ENCODE data around the gene MPV17L2.
"Not testable (repeated sequence)": the region's sequence is repeated elsewhere in the genome, so short reads cannot be mapped to it uniquely, and the experiment has no call there.

Gene MPV17L2

DNA sequence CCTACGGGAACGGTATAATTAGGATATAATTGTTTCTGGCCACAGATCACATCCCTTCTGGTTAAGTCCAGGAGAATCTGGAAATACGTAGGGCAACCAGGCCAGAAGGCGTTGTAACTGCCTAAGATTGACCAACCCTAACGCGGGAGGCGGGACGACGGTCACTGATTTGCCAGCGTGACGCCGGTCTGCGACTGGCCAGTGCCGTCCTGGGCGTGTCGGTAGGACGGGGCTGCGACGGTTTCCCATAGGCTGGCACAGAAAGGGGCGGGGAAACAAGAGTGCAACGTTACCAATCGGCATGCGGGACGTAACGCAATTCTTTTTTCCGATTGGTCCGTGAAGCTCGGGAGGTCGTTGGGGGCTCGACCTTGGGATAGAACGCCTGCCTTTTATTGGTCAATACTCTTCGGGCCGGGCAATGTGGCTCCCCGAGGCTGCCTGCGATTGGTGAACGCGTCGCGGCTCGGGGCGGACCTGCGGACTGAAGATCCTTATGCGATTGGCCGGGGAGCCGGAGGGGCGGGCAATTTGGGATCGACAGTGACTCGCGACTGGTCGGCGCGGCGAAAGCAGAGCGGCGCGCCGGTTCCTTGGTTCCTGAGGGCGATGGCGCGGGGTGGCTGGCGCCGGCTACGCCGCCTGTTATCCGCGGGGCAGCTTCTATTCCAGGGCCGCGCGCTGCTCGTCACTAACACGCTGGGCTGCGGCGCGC, at the start of gene MPV17L2:
MPV17L2 (plus strand) TSS at position 546 of the 715 bp plus-strand sequence; CDS start at position 610, 64 bp downstream.
- peak; percentile 99 for DNase-seq

DNA sequence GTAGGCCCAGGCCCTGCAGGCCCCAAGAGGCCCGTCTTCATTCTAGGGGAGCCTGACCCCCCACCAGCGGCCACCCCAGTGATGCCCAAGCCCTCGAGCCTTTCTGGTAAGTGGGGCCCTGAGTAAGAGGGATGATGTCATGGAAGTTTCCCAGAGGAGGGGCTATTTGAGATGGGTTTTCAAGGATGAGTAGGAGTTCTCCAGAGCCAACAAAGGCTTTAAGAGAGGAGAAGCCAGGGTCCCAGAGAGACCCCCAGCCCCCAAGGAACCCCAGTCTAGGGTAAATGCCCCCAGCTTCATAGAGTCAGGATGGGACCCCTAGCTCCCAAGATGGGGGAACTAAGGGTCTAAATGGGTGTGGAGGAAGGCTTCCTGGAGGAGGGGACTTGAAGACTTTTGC, 49.1 kb upstream of the MPV17L2 start:
- DNase-seq = no peak

- DNase-seq = no peak
Measured at GRCh38 chr19:18144361-18144760, 48.7 kb upstream of the MPV17L2 start.

- DNase-seq = no peak
Measured at GRCh38 chr19:18144906-18145305, 48.1 kb upstream of the MPV17L2 start.

GRCh38 chr19:18145391-18145999, 47.5 kb upstream of the MPV17L2 start:
- DNase-seq = no peak

DNA sequence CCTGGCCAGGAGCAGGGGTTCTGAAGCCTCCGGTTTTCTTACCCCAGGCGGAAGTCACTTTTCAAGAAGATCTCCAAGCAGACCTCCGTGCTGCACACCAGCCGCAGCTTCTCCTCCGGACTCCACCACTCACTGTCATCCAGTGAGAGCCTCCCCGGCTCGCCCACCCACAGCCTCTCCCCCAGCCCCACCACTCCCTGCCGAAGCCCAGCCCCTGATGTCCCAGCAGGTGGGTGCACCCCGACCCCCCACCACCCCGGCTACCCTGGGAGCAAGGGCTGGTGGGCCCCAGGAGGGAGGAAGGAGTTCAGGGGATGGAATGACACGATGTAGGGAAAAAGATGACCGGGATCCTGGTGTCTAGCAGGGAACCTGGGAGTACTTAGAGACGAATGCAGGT, 45.6 kb upstream of the MPV17L2 start:
- no peak for DNase-seq

DNA sequence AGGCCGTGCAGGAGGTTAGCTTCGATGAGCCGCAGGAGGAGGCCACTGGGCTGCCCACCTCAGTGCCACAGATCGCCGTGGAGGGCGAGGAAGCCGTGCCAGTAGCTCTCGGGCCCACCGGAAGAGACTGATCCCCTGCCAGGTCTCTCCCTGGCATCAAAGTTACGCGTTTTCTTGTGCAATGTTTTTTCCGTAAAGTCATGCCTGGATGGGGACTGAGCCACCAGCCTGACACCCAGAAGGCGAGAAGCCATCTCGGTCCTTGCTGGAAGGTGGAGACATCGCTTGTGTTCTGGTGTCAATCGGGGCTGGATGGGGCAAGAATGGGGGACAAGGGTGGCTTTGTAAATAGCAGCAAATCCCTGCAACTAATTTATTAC, 43.4 kb upstream of the MPV17L2 start:
- DNase-seq = no peak

DNA sequence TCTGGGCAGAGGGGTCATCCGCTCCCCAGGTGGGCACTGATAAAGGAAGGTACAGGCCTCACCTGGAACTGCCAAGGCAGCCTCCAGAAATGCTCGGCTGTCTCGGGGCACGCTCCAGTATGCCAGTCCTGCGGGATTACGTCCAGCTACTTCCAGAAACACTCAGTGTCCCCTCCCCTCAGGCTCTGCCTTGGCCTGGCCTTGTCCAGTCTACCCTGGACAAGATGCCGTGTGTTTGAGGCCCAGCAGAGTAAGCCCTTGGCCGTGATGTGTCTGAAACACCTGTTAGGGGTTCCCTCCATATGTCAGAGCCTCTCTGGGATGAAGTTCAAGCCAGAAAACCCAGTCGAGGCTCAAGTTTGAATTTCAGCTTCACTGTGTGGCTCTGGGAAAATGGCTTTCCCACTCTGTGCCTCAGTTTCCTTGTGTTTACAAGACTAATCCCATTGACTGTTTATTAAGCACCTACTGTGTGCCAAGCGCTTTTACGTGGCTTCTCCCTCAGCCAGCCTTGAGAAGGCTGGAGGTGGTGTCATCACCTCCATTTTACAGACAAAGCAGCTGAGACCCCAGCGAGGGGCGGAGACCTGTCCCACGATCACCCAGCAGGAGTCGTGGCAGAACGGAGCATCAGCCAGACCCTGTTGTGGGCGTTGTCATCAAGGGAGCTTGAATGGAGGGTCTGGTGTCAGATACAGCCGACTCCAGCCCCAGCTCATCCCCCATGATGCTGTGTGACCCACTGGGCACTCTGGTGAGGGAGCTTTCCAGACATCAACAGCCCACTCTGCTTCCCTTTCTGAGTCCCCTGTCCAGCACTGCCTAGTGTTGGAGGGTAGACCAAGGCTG, 42.0 kb upstream of the MPV17L2 start:
- no peak for DNase-seq

DNA sequence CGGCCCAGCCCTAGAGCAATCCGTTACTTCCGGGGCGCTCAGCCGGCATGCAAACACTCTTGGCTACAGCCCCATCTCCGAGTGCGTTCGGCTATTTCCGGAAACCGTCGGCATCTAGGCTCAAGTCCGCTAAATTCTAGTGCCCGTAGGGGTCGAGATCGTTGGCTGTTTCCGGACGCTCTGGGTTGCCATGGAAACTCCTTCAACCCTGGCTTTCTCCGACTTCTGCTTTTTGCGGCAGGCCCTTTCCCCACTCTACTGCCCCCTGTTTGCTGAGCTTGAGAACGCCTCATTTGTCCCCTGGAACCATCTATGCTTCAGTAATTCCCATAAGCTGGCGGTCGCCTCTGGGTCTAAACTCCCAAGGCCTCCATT, 40.6 kb upstream of the MPV17L2 start:
- DNase-seq = peak; percentile 96

GRCh38 chr19:18152817-18153555, 40.0 kb upstream of the MPV17L2 start, which contains the start of gene PIK3R2:
PIK3R2 (plus strand) TSS chr19:18153163; CDS start chr19:18155880, 2,717 bp downstream.
- peak; percentile 93 for DNase-seq

DNA sequence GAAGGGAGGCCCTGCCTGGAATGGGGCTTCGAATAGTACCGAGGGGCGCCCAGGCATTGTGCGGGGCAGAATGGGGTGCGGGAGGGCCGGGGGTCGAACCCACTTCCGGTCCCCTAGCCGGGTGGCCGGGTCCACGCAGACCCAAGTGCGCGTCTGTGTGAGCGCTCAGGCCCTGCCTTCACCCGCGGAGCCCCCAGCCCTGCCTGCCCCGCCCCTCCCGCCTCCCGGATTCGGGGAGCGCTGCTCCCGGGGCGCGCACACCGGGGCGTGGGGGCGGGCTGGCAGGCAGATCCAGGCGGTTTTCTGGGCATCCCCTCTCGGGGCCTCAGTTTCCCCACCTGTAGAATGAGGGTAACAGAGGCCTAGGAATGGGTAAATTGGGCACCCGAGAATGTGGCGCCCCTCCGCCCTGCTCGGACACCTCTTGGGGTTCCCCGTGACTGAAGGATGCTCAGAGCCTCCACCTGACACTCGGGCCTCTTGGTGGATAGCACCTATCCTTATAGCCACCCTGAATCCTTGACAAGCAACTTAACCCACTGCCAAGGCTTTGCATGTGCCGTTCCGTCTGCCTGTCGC, 39.4 kb upstream of the MPV17L2 start:
- no peak for DNase-seq

- no peak for DNase-seq
Measured at GRCh38 chr19:18155095-18156087, 37.6 kb upstream of the MPV17L2 start.

DNA sequence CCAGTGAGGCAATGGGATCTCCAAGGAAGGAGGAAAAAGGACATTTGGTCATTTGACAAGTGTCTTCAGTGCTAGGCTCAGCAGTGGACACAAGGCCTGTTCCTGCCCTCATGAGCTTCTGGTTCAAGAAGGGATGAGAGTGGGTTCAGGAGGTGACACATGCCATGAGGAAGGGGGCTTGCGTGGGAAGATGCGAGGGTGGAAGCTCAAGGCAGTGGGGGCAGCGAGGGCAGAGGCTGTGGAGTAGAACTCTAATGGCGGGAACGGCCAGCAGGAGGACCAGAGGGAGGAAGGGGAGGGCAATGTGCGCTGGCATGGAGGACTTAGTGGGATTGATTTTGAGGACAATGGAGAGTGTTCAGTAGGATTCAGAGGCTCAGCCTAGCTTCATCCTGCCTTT, 36.8 kb upstream of the MPV17L2 start:
- no peak for DNase-seq

- peak; percentile 91 for DNase-seq
Measured at GRCh38 chr19:18156841-18157464, 36.1 kb upstream of the MPV17L2 start.

DNA sequence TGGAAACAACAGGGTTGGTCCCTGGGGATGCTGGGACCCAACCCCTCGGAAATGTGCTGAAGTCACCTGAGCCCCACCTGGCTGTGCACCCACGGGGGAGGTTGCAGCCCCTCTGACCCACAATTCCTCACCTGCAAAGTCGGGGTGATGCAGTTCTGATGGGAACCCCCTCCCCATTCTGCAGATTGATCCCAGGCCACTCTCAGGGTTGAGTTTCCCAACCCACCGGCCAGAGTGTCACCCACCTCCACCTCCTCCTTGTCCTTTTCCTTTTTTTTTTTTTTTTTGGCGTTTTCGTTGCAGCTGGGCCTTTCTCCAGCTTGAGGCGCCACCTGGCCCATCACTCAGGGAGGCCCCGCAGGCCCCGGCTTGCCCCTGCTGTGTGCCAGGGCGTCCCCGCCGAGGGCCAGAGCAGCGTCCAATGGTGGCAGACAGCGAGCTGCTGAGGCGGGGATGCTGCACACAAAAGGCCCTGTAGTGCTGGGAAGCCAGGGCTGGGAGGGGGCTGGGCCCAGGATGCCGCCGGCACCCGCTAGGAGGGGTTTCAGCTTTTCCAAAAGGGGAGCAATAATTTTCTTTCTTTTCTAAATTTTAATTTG, 35.5 kb upstream of the MPV17L2 start:
- peak; percentile 67 for DNase-seq

DNA sequence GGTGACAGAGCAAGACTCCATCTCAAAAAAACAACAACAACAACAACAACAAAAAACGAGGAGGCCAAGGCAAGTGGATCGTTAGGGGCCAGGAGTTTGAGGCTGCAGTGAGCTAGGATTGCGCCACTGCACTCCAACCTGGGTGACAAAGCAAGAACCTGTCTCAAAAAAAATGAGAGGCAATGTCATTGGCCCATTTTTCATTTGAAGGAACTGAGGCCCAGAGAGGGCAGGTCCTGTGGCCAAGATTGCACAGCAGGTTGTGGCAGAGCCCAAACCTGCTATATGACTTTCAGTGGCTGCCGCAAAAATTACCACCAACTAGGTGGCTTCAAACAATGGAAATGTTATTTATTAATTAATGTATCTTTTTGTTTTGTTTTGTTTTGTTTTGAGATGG, 34.6 kb upstream of the MPV17L2 start:
- no peak for DNase-seq

DNA sequence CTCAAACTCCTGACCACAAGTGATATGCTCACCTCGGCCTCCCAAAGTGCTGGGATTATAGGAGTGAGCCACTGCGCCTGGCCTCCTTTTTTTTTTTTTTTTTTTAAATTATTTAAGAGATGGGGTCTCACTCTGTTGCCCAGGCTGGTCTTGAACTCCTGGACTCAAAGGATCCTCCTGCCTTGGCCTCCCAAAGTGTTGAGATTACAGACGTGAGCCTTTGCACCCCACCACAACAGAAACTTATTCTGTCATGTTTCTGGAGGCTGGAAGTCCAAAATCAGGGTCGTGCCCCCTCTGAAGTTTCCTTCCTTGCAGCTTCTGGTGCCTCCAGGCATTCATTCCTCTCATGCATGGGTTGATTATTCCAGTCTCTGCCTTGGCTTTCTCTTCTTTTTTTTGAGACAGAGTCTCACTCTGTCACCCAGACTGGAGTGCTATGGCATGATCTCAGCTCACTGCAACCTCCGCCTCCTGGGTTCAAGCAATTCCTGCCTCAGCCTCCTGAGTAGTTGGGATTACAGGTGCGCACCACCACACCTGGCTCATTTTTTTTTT, 33.9 kb upstream of the MPV17L2 start:
- not testable (repeated sequence) for DNase-seq

DNA sequence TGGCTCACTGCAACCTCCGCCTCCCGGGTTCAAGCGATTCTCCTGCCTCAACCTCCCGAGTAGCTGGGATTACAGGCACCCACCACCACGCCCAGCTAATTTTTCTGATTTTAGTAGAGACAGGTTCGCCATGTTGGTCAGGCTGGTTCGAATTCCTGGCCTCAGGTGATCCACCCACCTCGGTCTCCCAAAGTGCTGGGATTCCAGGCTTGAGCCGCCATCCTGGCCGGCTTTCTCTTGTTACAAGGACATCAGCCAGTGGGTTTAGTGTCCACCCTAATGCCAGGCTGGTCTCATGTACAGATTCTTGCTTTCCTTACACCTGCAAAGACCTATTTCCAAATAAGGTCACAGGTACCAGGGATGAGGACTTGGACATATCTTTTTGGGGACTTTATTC, 33.2 kb upstream of the MPV17L2 start:
- no peak for DNase-seq

DNA sequence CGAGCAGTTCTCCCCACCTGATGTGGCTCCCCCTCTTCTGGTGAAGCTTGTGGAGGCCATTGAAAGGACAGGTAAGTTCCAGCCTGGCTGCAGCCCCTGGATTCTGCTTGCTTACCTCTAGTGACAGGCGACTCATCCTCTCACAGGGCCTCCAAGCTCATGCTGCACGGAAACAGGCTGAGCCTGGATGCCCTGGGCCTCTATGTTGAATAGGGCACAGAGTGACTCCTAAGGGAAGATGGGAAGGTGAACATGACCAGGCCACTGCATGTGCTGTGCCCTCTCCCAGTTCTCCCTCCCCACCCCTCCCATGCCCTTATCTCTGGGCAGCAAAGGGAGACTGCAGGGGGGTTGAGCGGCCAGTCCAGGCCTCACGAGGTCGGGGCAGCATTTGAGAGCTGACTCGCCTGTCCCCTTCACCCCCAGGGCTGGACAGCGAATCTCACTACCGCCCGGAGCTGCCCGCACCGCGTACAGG, 32.5 kb upstream of the MPV17L2 start:
- DNase-seq = no peak

Data from NCI-H524 treated with DMSO at 0.1 percent for 48 hours (cell line).